CD4-positive, CD25-positive, alpha-beta regulatory T cell (primary cell): ENCODE measurements around the gene MED12. TPM values are rescaled to one million over a fixed set of nuclear protein-coding genes. Genes with fewer than 3 reads are reported as not detected.

Experiments
- ATAC-seq, 2 donors: fragments of 150-1000 bp; cut with Tn5 transposase; one replicate each; pipeline ENCODE4 v1.10.0; 2021; ENCODE audit warnings: low read depth in 2 of 2, moderate number of reproducible peaks in 2 of 2, moderate library complexity in 1 of 2
- DNase-seq, 3 donors: peaks; one replicate each; pipeline versions ENCODE4 v3.0.0 to v3.0.0-alpha.2; 2012 to 2022; ENCODE audit warnings: mixed read lengths in 1 of 3
- H3K27ac ChIP-seq: one replicate; pipeline ENCODE4 v1.7.0; 2013; ENCODE audit warnings: mild to moderate bottlenecking, low read length; ENCODE audit not compliant: insufficient read depth, poor library complexity, severe bottlenecking
- H3K27me3 ChIP-seq: one replicate; pipeline ENCODE4 v1.7.0; 2013; ENCODE audit warnings: low read length; ENCODE audit not compliant: control insufficient read depth, insufficient read depth
- H3K36me3 ChIP-seq: one replicate; pipeline ENCODE4 v1.7.0; 2013; ENCODE audit warnings: mild to moderate bottlenecking, low read length, moderate library complexity; ENCODE audit not compliant: control insufficient read depth, insufficient read depth
- H3K4me1 ChIP-seq: 2 replicates; pipeline ENCODE4 v1.7.0; 2013; ENCODE audit warnings: mild to moderate bottlenecking, low read length; ENCODE audit not compliant: insufficient read depth, control insufficient read depth, poor library complexity, severe bottlenecking
- H3K4me3 ChIP-seq: one replicate; pipeline ENCODE4 v1.7.0; 2013; ENCODE audit warnings: low read depth, mild to moderate bottlenecking, low read length, moderate library complexity
- H3K9me3 ChIP-seq, 2 experiments: 1 replicate in 1 of 2; 2 replicates in 1 of 2; pipeline ENCODE4 v1.7.0; 2013; ENCODE audit warnings: low read length in 2 of 2, mild to moderate bottlenecking in 1 of 2, moderate library complexity in 1 of 2; ENCODE audit not compliant: control insufficient read depth in 2 of 2
- H3K27ac Mint-ChIP-seq, 3 donors: one replicate each; pipeline ENCODE4 v1.8.0; 2020 to 2022; ENCODE audit warnings: mild to moderate bottlenecking in 3 of 3, mixed read lengths in 3 of 3, moderate library complexity in 2 of 3
- H3K27me3 Mint-ChIP-seq: one replicate; pipeline ENCODE4 v1.8.0; 2022; ENCODE audit warnings: mild to moderate bottlenecking, mixed read lengths
- H3K36me3 Mint-ChIP-seq: one replicate; pipeline ENCODE4 v1.8.0; 2020; ENCODE audit warnings: mixed read lengths
- H3K4me1 Mint-ChIP-seq, 4 donors: one replicate each; pipeline ENCODE4 v1.8.0; 2020 to 2022; ENCODE audit warnings: mixed read lengths in 4 of 4, mild to moderate bottlenecking in 1 of 4
- H3K4me3 Mint-ChIP-seq, 4 donors: one replicate each; pipeline ENCODE4 v1.8.0; 2020 to 2022; ENCODE audit warnings: mild to moderate bottlenecking in 4 of 4, mixed read lengths in 4 of 4, moderate library complexity in 3 of 4
- H3K9me3 Mint-ChIP-seq, 7 donors: one replicate each; pipeline ENCODE4 v1.8.0; 2020 to 2022; ENCODE audit warnings: mixed read lengths in 7 of 7, mild to moderate bottlenecking in 3 of 7, moderate library complexity in 2 of 7
- polyA plus RNA-seq, 4 donors: library from polyadenylated mRNA; unstranded; fragments of 300-500 nt; fragmentation: Illumina TruSeq; gene quantifications; one replicate each; pipeline ENCODE4 v1.2.3, GENCODE V29; 2021
- total RNA-seq: library from RNA; stranded (reverse); gene quantifications from one replicate; pipeline ENCODE4 v1.2.3, GENCODE V29; 2022

Gene MED12
- total and polyA plus RNA-seq, 5 donors from 2014 or later, result 6.3 to 83.8 (median 9.1) TPM

GRCh38 chrX:71095033-71095432, 23.4 kb upstream of the MED12 start:
- Mint-ChIP-seq H3K27me3 (no peaks in the 10 kb centered on the region), H3K27ac (peak overlapping the region; percentile 80 to 97 (median 89)), H3K36me3 (peaks cover 4% of the 10 kb centered on the region), H3K4me3 (peak overlapping the region; percentile 91 to 96 (median 93)), H3K4me1 (peaks cover 7 to 48% (median 20%) of the 10 kb centered on the region in 4 donors), H3K9me3 (peaks cover 0 to 2% (median 0%) of the 10 kb centered on the region in 7 donors)
- Histone ChIP-seq H3K4me1 (peaks cover 32% of the 10 kb centered on the region), H3K9me3 (no peaks in the 10 kb centered on the region), H3K4me3 (peak overlapping the region; percentile 77), H3K27me3 (no peaks in the 10 kb centered on the region), H3K36me3 (no peaks in the 10 kb centered on the region), H3K27ac (no peak overlapping the region)
- ATAC-seq (no peak), DNase-seq (no peak)

GRCh38 chrX:71095555-71095980, 22.8 kb upstream of the MED12 start, which contains the start of gene FOXO4:
Gene FOXO4, plus strand, starts transcription at chrX:71095851. Its CDS starts 678 bp downstream, at chrX:71096529.
- Mint-ChIP-seq H3K27ac (peak within 1 kb of the TSS; percentile 82 to 97 (median 89)), H3K4me3 (peak within 1 kb of the TSS; percentile 91 to 96 (median 93)), H3K27me3 (no peaks in the 10 kb centered on the region), H3K36me3 (peaks cover 4% of the 10 kb centered on the region), H3K9me3 (peaks cover 0 to 2% (median 0%) of the 10 kb centered on the region in 7 donors), H3K4me1 (peaks cover 7 to 51% (median 21%) of the 10 kb centered on the region in 4 donors)
- DNase-seq (peak; percentile 86 to 92 (median 88)), ATAC-seq (peak; percentile 88 to 91)
- H3K4me1 ChIP-seq, result peaks cover 32% of the 10 kb centered on the region
- no peaks in the 10 kb centered on the region for H3K36me3 ChIP-seq
- H3K9me3 ChIP-seq, result no peaks in the 10 kb centered on the region
- no peaks in the 10 kb centered on the region for H3K27me3 ChIP-seq
- H3K27ac ChIP-seq, result peak within 1 kb of the TSS; percentile 80
- peak within 1 kb of the TSS; percentile 89 for H3K4me3 ChIP-seq

- Mint-ChIP-seq H3K4me3 (peak overlapping the region; percentile 91 to 96 (median 93)), H3K27me3 (no peaks in the 10 kb centered on the region), H3K4me1 (peaks cover 7 to 57% (median 25%) of the 10 kb centered on the region in 4 donors), H3K9me3 (peaks cover 0 to 2% (median 0%) of the 10 kb centered on the region in 7 donors), H3K36me3 (peaks cover 4% of the 10 kb centered on the region), H3K27ac (peak overlapping the region in 2 of 3 donors; percentile 89 to 97)
- peak overlapping the region; percentile 80 for H3K27ac ChIP-seq
- H3K4me1 ChIP-seq, result peaks cover 35% of the 10 kb centered on the region
- DNase-seq, result peak in 2 of 3 donors; percentile 65 to 70
- peak; percentile 37 to 38 for ATAC-seq
- no peaks in the 10 kb centered on the region for H3K27me3 ChIP-seq
- no peaks in the 10 kb centered on the region for H3K9me3 ChIP-seq
- peak overlapping the region; percentile 89 for H3K4me3 ChIP-seq
- H3K36me3 ChIP-seq, result no peaks in the 10 kb centered on the region
These were observed 22.2 kb upstream of the MED12 start for GRCh38 chrX:71095981-71096759.

- no peaks in the 10 kb centered on the region for H3K27me3 Mint-ChIP-seq
- no peaks in the 10 kb centered on the region for H3K36me3 ChIP-seq
- peak overlapping the region; percentile 44 for H3K4me3 ChIP-seq
- H3K36me3 Mint-ChIP-seq, result peaks cover 4% of the 10 kb centered on the region
- H3K4me1 ChIP-seq, result peaks cover 36% of the 10 kb centered on the region
- peaks cover 0 to 2% (median 0%) of the 10 kb centered on the region in 7 donors for H3K9me3 Mint-ChIP-seq
- peaks cover 7 to 62% (median 30%) of the 10 kb centered on the region in 4 donors for H3K4me1 Mint-ChIP-seq
- ATAC-seq (no peak), DNase-seq (no peak)
- peak overlapping the region in 2 of 3 donors; percentile 82 to 97 for H3K27ac Mint-ChIP-seq
- peak overlapping the region; percentile 80 for H3K27ac ChIP-seq
- no peaks in the 10 kb centered on the region for H3K27me3 ChIP-seq
- peak overlapping the region; percentile 76 to 96 (median 93) for H3K4me3 Mint-ChIP-seq
- no peaks in the 10 kb centered on the region for H3K9me3 ChIP-seq
These were observed 21.7 kb upstream of the MED12 start for GRCh38 chrX:71096760-71097032.

GRCh38 chrX:71098302-71098701, 20.1 kb upstream of the MED12 start:
- H3K4me1 Mint-ChIP-seq, result peaks cover 7 to 78% (median 40%) of the 10 kb centered on the region in 4 donors
- peak overlapping the region; percentile 61 to 92 (median 76) for H3K4me3 Mint-ChIP-seq
- no peaks in the 10 kb centered on the region for H3K27me3 Mint-ChIP-seq
- ATAC-seq (peak; percentile 40 to 42), DNase-seq (peak; percentile 73 to 86 (median 81))
- Histone ChIP-seq H3K27ac (peak overlapping the region; percentile 41), H3K4me1 (peaks cover 52% of the 10 kb centered on the region), H3K9me3 (no peaks in the 10 kb centered on the region), H3K27me3 (no peaks in the 10 kb centered on the region), H3K36me3 (no peaks in the 10 kb centered on the region), H3K4me3 (peak overlapping the region; percentile 51)
- peaks cover 4% of the 10 kb centered on the region for H3K36me3 Mint-ChIP-seq
- H3K27ac Mint-ChIP-seq, result peak overlapping the region in 2 of 3 donors; percentile 77 to 82
- peaks cover 0 to 2% (median 0%) of the 10 kb centered on the region in 7 donors for H3K9me3 Mint-ChIP-seq

GRCh38 chrX:71098951-71099506, 19.4 kb upstream of the MED12 start:
- no peaks in the 10 kb centered on the region for H3K27me3 Mint-ChIP-seq
- H3K36me3 ChIP-seq, result no peaks in the 10 kb centered on the region
- peaks cover 59% of the 10 kb centered on the region for H3K4me1 ChIP-seq
- ATAC-seq (no peak), DNase-seq (no peak)
- H3K36me3 Mint-ChIP-seq, result peaks cover 4% of the 10 kb centered on the region
- no peak overlapping the region for H3K27ac ChIP-seq
- H3K27ac Mint-ChIP-seq, result peak overlapping the region in 1 of 3 donors; percentile 77
- peaks cover 7 to 84% (median 44%) of the 10 kb centered on the region in 4 donors for H3K4me1 Mint-ChIP-seq
- peaks cover 0 to 2% (median 0%) of the 10 kb centered on the region in 7 donors for H3K9me3 Mint-ChIP-seq
- H3K9me3 ChIP-seq, result no peaks in the 10 kb centered on the region
- no peaks in the 10 kb centered on the region for H3K27me3 ChIP-seq
- H3K4me3 ChIP-seq, result peak overlapping the region; percentile 10
- H3K4me3 Mint-ChIP-seq, result peak overlapping the region in 3 of 4 donors; percentile 11 to 80 (median 47)

GRCh38 chrX:71099736-71100135, 18.7 kb upstream of the MED12 start:
- Mint-ChIP-seq H3K4me3 (peak overlapping the region in 1 of 4 donors; percentile 47), H3K27me3 (no peaks in the 10 kb centered on the region), H3K9me3 (peaks cover 0 to 2% (median 0%) of the 10 kb centered on the region in 7 donors), H3K36me3 (peaks cover 4% of the 10 kb centered on the region), H3K4me1 (peaks cover 7 to 89% (median 49%) of the 10 kb centered on the region in 4 donors), H3K27ac (peak overlapping the region in 1 of 3 donors; percentile 71)
- DNase-seq (no peak), ATAC-seq (no peak)
- H3K4me3 ChIP-seq, result no peak overlapping the region
- no peak overlapping the region for H3K27ac ChIP-seq
- no peaks in the 10 kb centered on the region for H3K27me3 ChIP-seq
- H3K36me3 ChIP-seq, result no peaks in the 10 kb centered on the region
- no peaks in the 10 kb centered on the region for H3K9me3 ChIP-seq
- H3K4me1 ChIP-seq, result peaks cover 66% of the 10 kb centered on the region
